AG04450 (cell line): ENCODE measurements around the gene PLA2G2F. TPM values are rescaled to one million over a fixed set of nuclear protein-coding genes. Genes with fewer than 3 reads are reported as not detected.

Experiments
- CTCF ChIA-PET: fragments of 300-600, 350-600 bp; formaldehyde crosslinking; extraction: SDS; loops from one replicate; lab custom pipeline; 2022; ENCODE audit warnings: antibody characterized with exemption, inconsistent platforms; lab: Charles Lee
- POLR2A ChIA-PET: fragments of 350-600 bp; formaldehyde crosslinking; extraction: SDS; loops from one replicate; lab custom pipeline; 2021; ENCODE audit warnings: antibody characterized with exemption, inconsistent platforms; lab: Yijun Ruan, JAX
- DNase-seq: peaks from one replicate; pipeline ENCODE4 v3.0.0-alpha.2; 2011; ENCODE audit warnings: low read depth, low spot score
- H3K27ac ChIP-seq: one replicate; pipeline ENCODE4 v1.5.1; 2012; ENCODE audit warnings: low read depth, low read length, control low read depth
- H3K27me3 ChIP-seq: one replicate; pipeline ENCODE4 v1.6.0; 2012; ENCODE audit warnings: low read length; ENCODE audit not compliant: control insufficient read depth, insufficient read depth
- H3K4me3 ChIP-seq: 2 replicates; pipeline ENCODE4 v1.5.1; 2011; ENCODE audit warnings: mild to moderate bottlenecking, low read depth, low read length, control low read depth
- H3K9me3 ChIP-seq: 2 replicates; pipeline ENCODE4 v1.5.1; 2012; ENCODE audit warnings: low read length; ENCODE audit not compliant: control insufficient read depth, insufficient read depth
- polyA plus RNA-seq: library from polyadenylated mRNA; depleted of rRNA; stranded (reverse); fragments of >200 nt; gene quantifications from 2 replicates; pipeline ENCODE4 v1.2.3, GENCODE V29; 2011
- TF ChIP-seq, protein P1 (sequence below): IDR thresholded peaks from 2 replicates; pipeline ENCODE4 v1.5.1; 2011; ENCODE audit warnings: low read depth, low read length, control low read depth, inconsistent platforms

The PLA2G2F gene
- polyA plus RNA-seq, 1 experiment, result not detected

DNA sequence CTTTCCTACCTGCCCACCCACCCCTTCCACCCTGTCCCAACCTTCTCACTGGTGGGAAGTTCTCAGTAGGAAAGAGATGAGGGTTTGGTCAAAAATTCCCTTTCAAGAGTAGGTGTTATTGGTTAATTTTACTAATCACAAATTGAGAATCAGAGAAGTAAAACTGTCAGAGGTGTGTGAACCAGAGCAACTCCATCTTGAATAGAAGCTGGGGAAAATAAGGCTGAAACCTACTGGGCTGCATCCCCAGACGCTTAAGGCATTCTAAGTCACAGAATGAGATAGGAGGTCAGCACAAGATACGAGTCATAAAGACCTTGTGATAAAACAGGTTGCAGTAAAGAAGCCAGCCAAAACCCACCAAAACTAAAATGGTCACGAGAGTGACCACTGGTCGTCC, 31.3 kb upstream of the PLA2G2F start:
- ChIA-PET POLR2A (no interaction called here), CTCF (no interaction called here)
- TF ChIP-seq, protein P1, sequence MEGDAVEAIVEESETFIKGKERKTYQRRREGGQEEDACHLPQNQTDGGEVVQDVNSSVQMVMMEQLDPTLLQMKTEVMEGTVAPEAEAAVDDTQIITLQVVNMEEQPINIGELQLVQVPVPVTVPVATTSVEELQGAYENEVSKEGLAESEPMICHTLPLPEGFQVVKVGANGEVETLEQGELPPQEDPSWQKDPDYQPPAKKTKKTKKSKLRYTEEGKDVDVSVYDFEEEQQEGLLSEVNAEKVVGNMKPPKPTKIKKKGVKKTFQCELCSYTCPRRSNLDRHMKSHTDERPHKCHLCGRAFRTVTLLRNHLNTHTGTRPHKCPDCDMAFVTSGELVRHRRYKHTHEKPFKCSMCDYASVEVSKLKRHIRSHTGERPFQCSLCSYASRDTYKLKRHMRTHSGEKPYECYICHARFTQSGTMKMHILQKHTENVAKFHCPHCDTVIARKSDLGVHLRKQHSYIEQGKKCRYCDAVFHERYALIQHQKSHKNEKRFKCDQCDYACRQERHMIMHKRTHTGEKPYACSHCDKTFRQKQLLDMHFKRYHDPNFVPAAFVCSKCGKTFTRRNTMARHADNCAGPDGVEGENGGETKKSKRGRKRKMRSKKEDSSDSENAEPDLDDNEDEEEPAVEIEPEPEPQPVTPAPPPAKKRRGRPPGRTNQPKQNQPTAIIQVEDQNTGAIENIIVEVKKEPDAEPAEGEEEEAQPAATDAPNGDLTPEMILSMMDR, result no peak
- H3K27me3 ChIP-seq, result peaks cover 11% of the 10 kb centered on the region
- no peaks in the 10 kb centered on the region for H3K9me3 ChIP-seq
- no peak for DNase-seq
- H3K4me3 ChIP-seq, result no peak overlapping the region
- H3K27ac ChIP-seq, result no peak overlapping the region

DNA sequence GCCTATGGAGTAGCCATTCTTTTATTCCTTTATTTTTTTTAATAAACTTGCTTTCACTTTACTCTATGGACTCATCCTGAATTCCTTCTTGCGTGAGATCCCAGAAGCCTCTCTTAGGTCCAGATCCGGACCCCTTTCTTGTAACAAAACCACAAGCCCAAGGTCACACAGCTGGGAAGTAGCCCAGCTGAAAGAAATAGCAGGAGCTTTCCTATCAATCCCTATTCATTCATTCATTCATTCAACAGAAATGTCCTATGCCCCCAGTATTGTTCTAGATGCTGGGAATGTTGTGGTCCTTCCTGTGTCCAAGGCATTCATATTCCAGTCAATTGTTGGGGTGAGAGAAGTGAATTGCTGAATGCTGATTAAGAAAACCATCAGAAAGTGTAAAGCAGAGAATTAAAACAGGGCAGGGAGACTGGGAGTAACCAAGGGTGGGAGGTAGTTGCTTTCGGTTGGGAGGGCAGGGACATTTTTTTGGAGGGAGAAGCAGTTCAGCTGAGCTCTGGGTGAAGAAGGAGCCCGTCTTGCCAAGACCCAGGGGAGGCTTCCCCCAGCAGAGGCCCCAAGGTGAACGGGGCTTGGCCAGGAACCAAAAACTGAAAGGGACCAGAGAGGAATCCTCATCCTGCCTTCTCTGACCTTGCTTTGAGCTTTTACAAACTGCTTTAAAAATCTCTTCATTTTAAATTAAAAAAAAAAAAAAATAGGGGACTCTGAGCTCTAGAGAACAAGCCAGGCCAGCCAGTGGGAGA, 30.6 kb upstream of the PLA2G2F start:
- TF ChIP-seq, protein P1, result no peak
- POLR2A ChIA-PET, result no interaction called here
- CTCF ChIA-PET, result interaction anchor here (0.6 to 0.7 kb wide), 2 partner anchors 227 to 385 kb away, joined by 3 read pairs; partner anchors contain the start of gene OTUD3

DNA sequence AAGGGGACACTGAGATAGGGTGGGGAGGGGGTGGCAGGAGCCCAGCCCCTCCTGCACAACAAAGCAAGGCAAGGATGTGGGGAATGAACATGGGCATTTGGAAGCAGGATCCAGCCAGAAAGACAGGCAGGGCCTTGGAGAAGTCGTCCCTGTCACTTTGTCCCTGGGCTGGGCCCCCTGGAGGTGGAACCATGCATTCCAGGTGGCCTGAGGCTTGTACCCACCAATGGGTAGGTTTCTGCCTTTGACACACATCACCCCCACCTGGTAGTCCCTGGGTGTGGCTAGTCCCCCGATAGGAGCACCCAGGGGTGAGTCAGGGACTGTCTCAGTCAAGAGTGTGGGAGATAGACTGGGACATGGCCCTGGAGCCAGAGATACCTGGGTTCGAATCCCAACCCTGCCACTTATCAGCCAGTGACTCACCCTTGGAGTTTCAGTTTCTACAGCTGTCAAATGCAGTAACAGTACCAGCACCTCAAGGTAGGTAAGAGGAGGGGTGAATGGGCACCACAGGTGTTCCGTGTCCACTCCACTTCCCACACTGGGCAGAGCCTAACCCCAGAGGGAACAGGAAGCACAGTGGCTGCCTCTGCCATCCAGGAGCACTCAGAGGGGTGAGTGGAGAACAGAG, 29.8 kb upstream of the PLA2G2F start:
- TF ChIP-seq, protein P1, result no peak
- Histone ChIP-seq H3K27ac (no peak overlapping the region), H3K27me3 (peaks cover 23% of the 10 kb centered on the region), H3K4me3 (no peak overlapping the region), H3K9me3 (no peaks in the 10 kb centered on the region)
- DNase-seq, result no peak
- CTCF ChIA-PET, result interaction anchor here (0.6 to 0.7 kb wide), 2 partner anchors 227 to 385 kb away, joined by 3 read pairs; partner anchors contain the start of gene OTUD3
- POLR2A ChIA-PET, result no interaction called here

More for the DNA sequence above, 30.6 kb upstream of the PLA2G2F start:
- no peak overlapping the region for H3K27ac ChIP-seq
- peaks cover 19% of the 10 kb centered on the region for H3K27me3 ChIP-seq
- H3K9me3 ChIP-seq, result no peaks in the 10 kb centered on the region
- no peak for DNase-seq
- no peak overlapping the region for H3K4me3 ChIP-seq

DNA sequence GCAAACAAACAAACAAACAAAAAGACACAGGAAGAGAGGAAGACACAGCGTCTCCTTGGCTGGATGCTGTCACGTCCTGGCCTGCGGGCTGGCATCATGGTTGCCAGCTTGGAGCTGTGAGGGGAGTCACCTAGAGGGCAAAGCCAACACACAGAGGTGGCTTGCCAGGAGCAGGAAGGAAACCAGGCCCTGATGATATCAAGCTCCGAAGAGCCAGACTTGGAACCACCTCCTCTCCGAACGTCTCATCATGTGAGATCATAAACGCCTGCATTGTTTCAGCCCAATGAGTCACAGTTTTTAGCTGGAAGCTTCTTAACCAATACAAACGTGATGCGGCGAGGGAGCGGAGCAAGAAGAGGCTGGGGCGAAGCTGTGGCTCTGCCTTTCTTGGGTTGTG, 28.4 kb upstream of the PLA2G2F start:
- ChIA-PET CTCF (interaction anchor here (0.9 to 1.0 kb wide), 2 partner anchors 9 to 84 kb away, joined by 3 to 4 read pairs; no protein-coding TSS in a partner anchor), POLR2A (interaction anchor here (0.6 kb wide), 1 partner anchor 43 kb away, joined by 3 read pairs; no protein-coding TSS in a partner anchor)
- TF ChIP-seq, protein P1, result no peak
- no peak overlapping the region for H3K4me3 ChIP-seq
- H3K27me3 ChIP-seq, result peaks cover 25% of the 10 kb centered on the region
- no peaks in the 10 kb centered on the region for H3K9me3 ChIP-seq
- DNase-seq, result peak; percentile 10
- H3K27ac ChIP-seq, result no peak overlapping the region

DNA sequence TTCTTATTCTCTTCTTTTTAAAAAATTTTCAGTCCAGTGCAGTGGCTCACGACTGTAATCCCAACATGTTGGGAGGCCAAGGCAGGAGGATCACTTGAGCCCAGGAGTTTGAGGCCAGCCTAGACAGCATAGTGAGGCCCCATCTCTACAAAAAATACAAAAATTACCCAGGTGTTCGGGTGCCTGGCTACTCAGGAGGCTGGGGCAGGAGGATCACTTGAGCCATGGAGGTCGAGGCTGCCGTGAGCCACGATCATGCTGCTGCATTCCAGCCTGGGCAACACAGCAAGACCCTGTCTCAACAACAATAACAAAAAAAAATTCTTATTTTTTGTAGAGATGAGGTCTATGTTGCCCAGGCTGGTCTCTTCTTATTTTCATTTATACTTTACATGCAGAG, 27.7 kb upstream of the PLA2G2F start:
- TF ChIP-seq, protein P1, result no peak
- Histone ChIP-seq H3K27ac (no peak overlapping the region), H3K4me3 (no peak overlapping the region), H3K27me3 (peaks cover 25% of the 10 kb centered on the region), H3K9me3 (no peaks in the 10 kb centered on the region)
- ChIA-PET CTCF (interaction anchor here (0.9 to 1.0 kb wide), 2 partner anchors 10 to 84 kb away, joined by 3 to 4 read pairs; no protein-coding TSS in a partner anchor), POLR2A (no interaction called here)
- DNase-seq, result no peak
